SH-SY5Y (cell line): ENCODE measurements around the gene LPGAT1.

ENCODE experiments used
- GATA2 ChIP-seq: IDR thresholded peaks from 2 replicates; pipeline ENCODE4 v1.6.1; 2011; ENCODE audit warnings: mild to moderate bottlenecking, low read depth, low read length
- GATA3 ChIP-seq: IDR thresholded peaks from 2 replicates; pipeline ENCODE4 v1.6.1; 2011; ENCODE audit warnings: low read depth, mild to moderate bottlenecking, low read length, moderate library complexity

Gene LPGAT1

GRCh38 chr1:211697356-211697755 is 133.2 kb downstream of the LPGAT1 start:
- TF ChIP-seq GATA3, result no peak
- no peak for TF ChIP-seq GATA2

GRCh38 chr1:211695135-211695816 is 135.3 kb downstream of the LPGAT1 start:
- TF ChIP-seq GATA2 (no peak), GATA3 (no peak)
